Measurements from ENCODE around the gene CCNQ. TPM values are rescaled to one million over a fixed set of nuclear protein-coding genes. Genes with fewer than 3 reads are reported as not detected.

The CCNQ gene
- total RNA-seq, 2 donors from 2014 or later: 8.6 to 23.9 TPM

GRCh38 chrX:153572601-153573000, 26.3 kb downstream of the CCNQ start:
- no peaks in the 10 kb centered on the region for H3K27me3 ChIP-seq
- no peaks in the 10 kb centered on the region for H3K9me3 ChIP-seq
- ATAC-seq (no peak), DNase-seq (no peak)
- WGBS, 2 donors: 77% methylated on average over 6 of the region's 10 CpGs; no CpG with 5 or more reads in 1 of the 2 donors
- intact Hi-C loops (cut with DNase I): no loop called here
- no peak overlapping the region for H3K4me3 ChIP-seq
- TF ChIP-seq CTCF (IDR thresholded peaks at IDR 0.05) (no peak), POLR2A (IDR thresholded peaks at IDR 0.05) (no peak)
- no peaks in the 10 kb centered on the region for H3K4me1 ChIP-seq
- H3K36me3 ChIP-seq (replicated peaks in 1 of 2; ENCODE audit: insufficient read depth in 1 of 2, low read depth in 2 of 2): no peaks in the 10 kb centered on the region
- no peak overlapping the region for H3K27ac ChIP-seq

- no peak overlapping the region for H3K27ac ChIP-seq
- intact Hi-C loops (cut with DNase I): no loop called here
- H3K27me3 ChIP-seq: no peaks in the 10 kb centered on the region
- H3K36me3 ChIP-seq (replicated peaks in 1 of 2; ENCODE audit: insufficient read depth in 1 of 2, low read depth in 2 of 2): no peaks in the 10 kb centered on the region
- ATAC-seq (no peak), DNase-seq (no peak)
- no peaks in the 10 kb centered on the region for H3K4me1 ChIP-seq
- no peak overlapping the region for H3K4me3 ChIP-seq
- H3K9me3 ChIP-seq: no peaks in the 10 kb centered on the region
- TF ChIP-seq POLR2A (IDR thresholded peaks at IDR 0.05): no peak
- 34 to 92% methylated on average over 2 to 5 of the region's 6 CpGs for WGBS, 2 donors
Measured at GRCh38 chrX:153571534-153571908, 27.4 kb downstream of the CCNQ start.

- DNase-seq (no peak), ATAC-seq (no peak)
- H3K4me3 ChIP-seq: no peak overlapping the region
Measured at GRCh38 chrX:153569475-153569874, 29.5 kb downstream of the CCNQ start.

DNA sequence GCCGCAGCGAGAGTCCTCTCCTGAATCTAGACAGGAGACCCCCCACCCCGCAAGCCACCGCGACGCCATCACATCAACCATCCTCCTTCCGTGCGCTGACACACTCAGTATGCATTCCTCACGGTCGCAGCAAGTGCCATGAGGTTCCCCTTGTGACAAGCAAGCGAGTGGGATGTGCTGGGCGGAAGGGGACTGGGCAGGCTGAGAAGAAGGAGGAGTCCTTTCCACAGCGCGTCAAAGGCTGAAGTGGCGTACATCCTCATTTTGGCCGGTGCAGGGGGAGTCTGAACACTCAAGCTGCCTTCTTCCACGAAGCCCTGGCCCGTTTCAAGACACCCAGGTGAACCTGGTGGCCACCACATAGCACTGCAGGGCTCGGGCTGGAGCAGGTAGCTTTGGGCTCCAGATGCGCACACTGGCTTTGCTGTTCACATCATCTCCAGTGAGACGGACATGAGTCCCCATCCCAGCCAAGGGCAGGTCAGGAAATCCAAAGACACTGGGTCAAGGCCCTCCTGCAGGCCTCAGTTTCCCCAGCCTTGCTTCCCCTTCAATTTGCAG, 30.4 kb downstream of the CCNQ start:
- no peak overlapping the region for H3K4me3 ChIP-seq
- H3K36me3 ChIP-seq (replicated peaks in 1 of 2; ENCODE audit: insufficient read depth in 1 of 2, low read depth in 2 of 2): no peaks in the 10 kb centered on the region
- H3K27ac ChIP-seq: no peak overlapping the region
- ATAC-seq (no peak), DNase-seq (no peak)
- no peaks in the 10 kb centered on the region for H3K9me3 ChIP-seq
- TF ChIP-seq CTCF (IDR thresholded peaks at IDR 0.05): no peak
- H3K4me1 ChIP-seq: no peaks in the 10 kb centered on the region
- intact Hi-C loops (cut with DNase I): no loop called here
- 78 to 87% methylated on average over 10 to 16 of the region's 21 CpGs for WGBS, 2 donors
- no peaks in the 10 kb centered on the region for H3K27me3 ChIP-seq

More at GRCh38 chrX:153569475-153569874, 29.5 kb downstream of the CCNQ start:
- Histone ChIP-seq H3K4me1 (no peaks in the 10 kb centered on the region), H3K9me3 (no peaks in the 10 kb centered on the region), H3K36me3 (replicated peaks in 1 of 2; ENCODE audit: insufficient read depth in 1 of 2, low read depth in 2 of 2) (no peaks in the 10 kb centered on the region), H3K27ac (no peak overlapping the region), H3K27me3 (no peaks in the 10 kb centered on the region)
- 79 to 84% methylated on average over 11 to 13 of the region's 13 CpGs for WGBS, 2 donors
- no peak for TF ChIP-seq POLR2A (IDR thresholded peaks at IDR 0.05)
- intact Hi-C loops (cut with DNase I): no loop called here

DNA sequence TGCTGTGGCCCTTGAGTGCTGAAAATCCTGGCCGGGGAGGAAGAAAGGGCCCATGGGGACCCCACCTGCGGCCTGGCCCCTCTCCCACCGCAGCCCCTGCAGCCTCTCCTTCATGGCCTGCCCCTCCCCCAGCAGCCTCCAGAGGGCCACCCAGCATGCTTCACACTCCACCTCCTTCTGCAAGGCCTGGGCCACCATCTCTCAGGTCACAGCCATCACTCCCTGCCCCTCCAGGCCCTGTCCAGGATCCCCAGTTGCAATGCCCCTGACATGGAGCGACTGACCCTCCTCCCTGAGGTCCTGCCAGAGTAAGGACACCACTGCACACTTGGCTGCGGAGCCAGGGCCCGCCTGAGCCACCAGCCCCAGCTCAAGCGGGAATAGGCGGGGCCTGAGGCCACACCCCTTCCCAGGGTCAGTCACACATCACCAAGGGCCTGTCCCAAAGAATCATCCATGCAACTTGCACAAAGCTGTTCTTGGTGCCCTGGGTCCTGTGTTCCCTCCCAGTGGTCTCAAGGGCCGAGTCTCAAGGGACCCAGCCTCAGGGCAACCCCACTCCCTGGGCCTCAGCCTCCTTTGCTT, 32.9 kb downstream of the CCNQ start:
- no peak for ATAC-seq

More for the DNA sequence above, 32.9 kb downstream of the CCNQ start:
- intact Hi-C loops (cut with DNase I): no loop called here
- DNase-seq: no peak
- no peak for TF ChIP-seq POLR2A (IDR thresholded peaks at IDR 0.05)
- TF ChIP-seq CTCF (IDR thresholded peaks at IDR 0.05): no peak
- H3K27me3 ChIP-seq: no peaks in the 10 kb centered on the region
- 80% methylated on average over 6 of the region's 9 CpGs; no CpG with 5 or more reads in 1 of the 2 donors for WGBS, 2 donors
- no peaks in the 10 kb centered on the region for H3K36me3 ChIP-seq (replicated peaks in 1 of 2; ENCODE audit: insufficient read depth in 1 of 2, low read depth in 2 of 2)
- H3K9me3 ChIP-seq: no peaks in the 10 kb centered on the region
- no peaks in the 10 kb centered on the region for H3K4me1 ChIP-seq
- H3K4me3 ChIP-seq: no peak overlapping the region
- no peak overlapping the region for H3K27ac ChIP-seq
